ENCODE results near the gene COL20A1.

The COL20A1 gene

GRCh38 chr20:63307538-63308217, 14.7 kb downstream of the COL20A1 start:
- ATAC-seq = no peak
- TF ChIP-seq BACH2 (CRISPR knock-in tag; IDR thresholded peaks at IDR 0.05; ENCODE audit: borderline replicate concordance) (no peak), ZNF70 (CRISPR knock-in tag; IDR thresholded peaks at IDR 0.05) (no peak), CSDC2 (CRISPR knock-in tag; IDR thresholded peaks at IDR 0.05) (no peak), SNAI2 (CRISPR knock-in tag; IDR thresholded peaks at IDR 0.05) (no peak), ZC3H10 (CRISPR knock-in tag; IDR thresholded peaks at IDR 0.05) (no peak), ZNF565 (CRISPR knock-in tag; conservative IDR thresholded peaks at IDR 0.05; ENCODE audit: low read depth) (no peak), PPARA (CRISPR knock-in tag; IDR thresholded peaks at IDR 0.05; ENCODE audit: borderline replicate concordance) (no peak), ZFP30 (CRISPR knock-in tag; IDR thresholded peaks at IDR 0.05) (no peak), ARNTL (CRISPR knock-in tag; IDR thresholded peaks at IDR 0.05; ENCODE audit: borderline replicate concordance, low read depth) (no peak), CREB5 (CRISPR knock-in tag; IDR thresholded peaks at IDR 0.05; ENCODE audit: low read depth) (no peak), TCF4 (CRISPR knock-in tag; IDR thresholded peaks at IDR 0.05; ENCODE audit: borderline replicate concordance) (no peak), GLIS3 (CRISPR knock-in tag; IDR thresholded peaks at IDR 0.05) (no peak)
- TF ChIP-seq, protein P1, sequence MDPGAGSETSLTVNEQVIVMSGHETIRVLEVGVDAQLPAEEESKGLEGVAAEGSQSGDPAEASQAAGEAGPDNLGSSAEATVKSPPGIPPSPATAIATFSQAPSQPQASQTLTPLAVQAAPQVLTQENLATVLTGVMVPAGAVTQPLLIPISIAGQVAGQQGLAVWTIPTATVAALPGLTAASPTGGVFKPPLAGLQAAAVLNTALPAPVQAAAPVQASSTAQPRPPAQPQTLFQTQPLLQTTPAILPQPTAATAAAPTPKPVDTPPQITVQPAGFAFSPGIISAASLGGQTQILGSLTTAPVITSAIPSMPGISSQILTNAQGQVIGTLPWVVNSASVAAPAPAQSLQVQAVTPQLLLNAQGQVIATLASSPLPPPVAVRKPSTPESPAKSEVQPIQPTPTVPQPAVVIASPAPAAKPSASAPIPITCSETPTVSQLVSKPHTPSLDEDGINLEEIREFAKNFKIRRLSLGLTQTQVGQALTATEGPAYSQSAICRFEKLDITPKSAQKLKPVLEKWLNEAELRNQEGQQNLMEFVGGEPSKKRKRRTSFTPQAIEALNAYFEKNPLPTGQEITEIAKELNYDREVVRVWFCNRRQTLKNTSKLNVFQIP (CRISPR knock-in tag; IDR thresholded peaks at IDR 0.05; ENCODE audit: borderline replicate concordance, low read depth) = no peak

GRCh38 chr20:63308218-63308911, 15.4 kb downstream of the COL20A1 start:
- ATAC-seq = no peak

DNA sequence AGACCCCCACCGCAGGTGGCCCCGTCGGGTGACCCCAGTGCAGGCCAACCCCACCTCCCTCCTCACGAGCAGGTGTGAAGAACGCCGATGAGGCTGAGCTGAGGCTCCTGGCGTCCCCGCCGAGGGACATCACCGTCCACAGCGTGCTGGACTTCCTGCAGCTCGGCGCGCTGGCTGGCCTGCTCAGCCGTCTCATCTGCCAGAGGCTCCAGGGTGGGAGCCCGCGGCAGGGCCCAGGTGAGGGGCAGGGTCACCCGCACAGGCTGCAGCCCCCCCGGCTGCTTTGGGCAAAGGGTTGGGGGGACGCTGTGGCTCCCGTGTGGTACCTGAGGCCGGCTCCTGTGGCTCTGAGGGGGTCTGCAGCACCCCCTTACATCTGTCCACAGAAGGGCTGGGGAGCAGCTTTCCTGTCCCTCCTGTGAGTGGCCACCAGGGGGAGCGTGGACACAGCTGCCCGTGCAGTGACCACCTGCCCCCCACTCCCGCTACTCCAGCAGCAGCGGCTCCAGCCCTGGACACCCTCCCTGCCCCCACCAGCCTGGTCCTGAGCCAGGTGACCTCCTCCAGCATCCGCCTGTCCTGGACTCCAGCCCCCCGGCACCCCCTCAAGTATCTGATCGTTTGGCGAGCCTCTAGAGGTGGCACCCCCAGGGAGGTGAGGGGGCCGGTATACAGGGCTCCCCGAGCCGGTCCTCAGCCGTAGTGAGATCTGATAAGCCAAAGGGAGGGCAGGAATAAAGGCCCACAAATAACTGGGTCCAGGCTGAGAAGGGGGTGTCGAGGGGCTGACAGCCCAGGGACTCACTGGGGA, 16.5 kb downstream of the COL20A1 start:
- no peak for TF ChIP-seq ESRRG (CRISPR knock-in tag; IDR thresholded peaks at IDR 0.05)
- no peak for TF ChIP-seq CSRNP3 (CRISPR knock-in tag; IDR thresholded peaks at IDR 0.05)
- TF ChIP-seq ZC3H10 (CRISPR knock-in tag; IDR thresholded peaks at IDR 0.05) = no peak
- TF ChIP-seq, protein P1 (CRISPR knock-in tag; IDR thresholded peaks at IDR 0.05; ENCODE audit: borderline replicate concordance, low read depth) = no peak
- no peak for TF ChIP-seq CSDC2 (CRISPR knock-in tag; IDR thresholded peaks at IDR 0.05)
- no peak for TF ChIP-seq TOX (CRISPR knock-in tag; IDR thresholded peaks at IDR 0.05; ENCODE audit: borderline replicate concordance)
- TF ChIP-seq ZNF565 (CRISPR knock-in tag; conservative IDR thresholded peaks at IDR 0.05; ENCODE audit: low read depth) = no peak
- TF ChIP-seq, protein P2, sequence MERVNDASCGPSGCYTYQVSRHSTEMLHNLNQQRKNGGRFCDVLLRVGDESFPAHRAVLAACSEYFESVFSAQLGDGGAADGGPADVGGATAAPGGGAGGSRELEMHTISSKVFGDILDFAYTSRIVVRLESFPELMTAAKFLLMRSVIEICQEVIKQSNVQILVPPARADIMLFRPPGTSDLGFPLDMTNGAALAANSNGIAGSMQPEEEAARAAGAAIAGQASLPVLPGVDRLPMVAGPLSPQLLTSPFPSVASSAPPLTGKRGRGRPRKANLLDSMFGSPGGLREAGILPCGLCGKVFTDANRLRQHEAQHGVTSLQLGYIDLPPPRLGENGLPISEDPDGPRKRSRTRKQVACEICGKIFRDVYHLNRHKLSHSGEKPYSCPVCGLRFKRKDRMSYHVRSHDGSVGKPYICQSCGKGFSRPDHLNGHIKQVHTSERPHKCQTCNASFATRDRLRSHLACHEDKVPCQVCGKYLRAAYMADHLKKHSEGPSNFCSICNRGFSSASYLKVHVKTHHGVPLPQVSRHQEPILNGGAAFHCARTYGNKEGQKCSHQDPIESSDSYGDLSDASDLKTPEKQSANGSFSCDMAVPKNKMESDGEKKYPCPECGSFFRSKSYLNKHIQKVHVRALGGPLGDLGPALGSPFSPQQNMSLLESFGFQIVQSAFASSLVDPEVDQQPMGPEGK (CRISPR knock-in tag; IDR thresholded peaks at IDR 0.05; ENCODE audit: borderline replicate concordance) = no peak
- TF ChIP-seq ZNF8 (CRISPR knock-in tag; IDR thresholded peaks at IDR 0.05) = no peak
- TF ChIP-seq ARNTL (CRISPR knock-in tag; IDR thresholded peaks at IDR 0.05; ENCODE audit: borderline replicate concordance, low read depth) = no peak
- TF ChIP-seq ZFP3 (CRISPR knock-in tag; IDR thresholded peaks at IDR 0.05) = no peak
- TF ChIP-seq GLIS3 (CRISPR knock-in tag; IDR thresholded peaks at IDR 0.05) = no peak
- no peak for TF ChIP-seq TCF4 (CRISPR knock-in tag; IDR thresholded peaks at IDR 0.05; ENCODE audit: borderline replicate concordance)
- TF ChIP-seq ZFP30 (CRISPR knock-in tag; IDR thresholded peaks at IDR 0.05) = no peak
- ATAC-seq = peak; percentile 88

More at GRCh38 chr20:63308218-63308911, 15.4 kb downstream of the COL20A1 start:
- TF ChIP-seq BACH2 (CRISPR knock-in tag; IDR thresholded peaks at IDR 0.05; ENCODE audit: borderline replicate concordance) = no peak
- no peak for TF ChIP-seq GLIS3 (CRISPR knock-in tag; IDR thresholded peaks at IDR 0.05)
- TF ChIP-seq ZC3H10 (CRISPR knock-in tag; IDR thresholded peaks at IDR 0.05) = no peak
- TF ChIP-seq, protein P2 (CRISPR knock-in tag; IDR thresholded peaks at IDR 0.05; ENCODE audit: borderline replicate concordance) = no peak
